GM19023 (cell line): ENCODE measurements around the gene OR10G2.
"Not testable (repeated sequence)": the region's sequence is repeated elsewhere in the genome, so short reads cannot be mapped to it uniquely, and the experiment has no call there.

Experiments
- ATAC-seq: cut with Tn5 transposase; IDR thresholded peaks from one replicate; pipeline ENCODE4 v1.9.1; 2021; ENCODE audit warnings: mild to moderate bottlenecking, moderate library complexity; ENCODE audit not compliant: unreplicated experiment

Gene OR10G2, protein sequence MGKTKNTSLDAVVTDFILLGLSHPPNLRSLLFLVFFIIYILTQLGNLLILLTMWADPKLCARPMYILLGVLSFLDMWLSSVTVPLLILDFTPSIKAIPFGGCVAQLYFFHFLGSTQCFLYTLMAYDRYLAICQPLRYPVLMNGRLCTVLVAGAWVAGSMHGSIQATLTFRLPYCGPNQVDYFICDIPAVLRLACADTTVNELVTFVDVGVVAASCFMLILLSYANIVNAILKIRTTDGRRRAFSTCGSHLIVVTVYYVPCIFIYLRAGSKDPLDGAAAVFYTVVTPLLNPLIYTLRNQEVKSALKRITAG

DNA sequence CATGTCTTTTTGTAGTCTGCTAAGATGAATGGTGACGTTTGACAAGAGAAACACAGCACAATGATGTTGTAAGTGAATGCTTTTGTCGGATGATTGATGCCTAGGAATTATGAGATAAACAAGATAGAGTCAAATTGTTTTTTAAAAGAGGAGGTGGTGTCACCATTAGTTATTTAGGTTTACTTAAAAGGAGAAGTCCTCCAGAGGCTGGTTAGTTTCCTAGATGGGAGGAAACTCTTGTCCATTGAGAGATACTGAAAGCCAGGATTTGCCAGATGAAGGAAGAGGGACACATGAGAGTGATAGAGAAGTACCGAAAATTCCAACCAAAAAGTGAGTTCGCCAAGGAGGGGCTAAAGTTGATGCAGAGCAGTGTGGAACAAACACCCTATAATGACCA is at the start of gene OR10G2:
TSS of gene OR10G2 (minus strand) at position 101 of the 400 bp plus-strand sequence. CDS start at position 3, 98 bp downstream.
- ATAC-seq = no peak

DNA sequence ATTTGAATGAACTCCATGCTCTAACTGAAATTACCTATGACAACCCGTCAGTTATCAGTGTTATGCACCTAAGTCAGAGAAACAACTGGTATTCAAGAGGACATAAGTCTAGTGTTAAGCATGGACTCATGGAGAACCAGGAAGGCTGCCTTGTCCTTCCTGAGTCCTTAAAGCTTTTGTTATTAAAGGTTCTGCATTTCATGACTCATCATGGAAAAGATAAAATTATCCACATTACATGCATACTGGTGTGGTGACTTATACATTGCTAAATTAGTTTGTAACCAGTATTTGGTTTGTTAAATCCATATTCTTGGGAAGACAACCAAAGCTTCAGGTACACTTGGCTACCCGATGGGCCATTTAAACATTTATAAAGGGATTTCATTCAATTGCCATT is 45.3 kb upstream of the OR10G2 start:
- no peak for ATAC-seq

DNA sequence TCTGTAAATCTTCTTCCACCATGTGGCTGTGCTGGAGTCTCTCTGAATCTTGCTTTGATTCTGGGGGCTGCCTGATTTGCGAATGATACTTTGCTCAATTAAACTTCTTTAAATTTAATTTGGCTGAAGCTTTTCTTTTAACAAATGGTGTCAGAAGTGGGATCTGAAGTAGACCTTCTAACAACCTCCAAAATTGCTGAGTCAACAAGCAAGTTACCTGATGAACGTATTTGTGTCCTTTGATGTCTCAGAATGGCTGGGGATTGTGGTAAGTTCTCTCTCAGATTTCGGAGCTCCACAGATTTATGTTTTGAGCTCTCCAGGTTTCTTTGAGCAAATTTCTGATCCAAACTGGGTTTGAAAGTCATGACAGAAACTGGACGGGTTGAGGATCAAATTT is 40.8 kb upstream of the OR10G2 start:
- no peak for ATAC-seq

DNA sequence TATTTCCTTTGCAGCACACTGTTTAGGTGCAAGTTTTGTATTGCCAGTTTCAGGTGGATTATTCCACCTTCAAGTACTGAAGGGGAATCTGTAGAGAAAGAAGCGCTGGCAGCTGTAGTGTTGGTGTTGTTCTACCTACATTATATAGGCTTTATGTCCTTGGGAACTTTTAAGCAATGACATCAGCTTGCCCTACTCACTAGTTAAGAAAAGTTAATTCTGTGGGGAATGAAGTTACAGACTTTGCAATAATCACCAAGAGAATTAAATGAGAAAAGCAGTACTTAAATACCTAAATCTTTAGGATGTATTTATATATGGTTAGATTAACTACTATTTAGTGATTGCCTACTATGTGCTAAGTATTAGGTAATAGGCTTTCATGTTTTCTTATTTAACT is 39.0 kb upstream of the OR10G2 start, which contains the start of gene OR4E1:
TSS of gene OR4E1 (minus strand) at position 101 of the 400 bp plus-strand sequence. CDS start 2,883 bp downstream, outside the sequence.
- no peak for ATAC-seq

DNA sequence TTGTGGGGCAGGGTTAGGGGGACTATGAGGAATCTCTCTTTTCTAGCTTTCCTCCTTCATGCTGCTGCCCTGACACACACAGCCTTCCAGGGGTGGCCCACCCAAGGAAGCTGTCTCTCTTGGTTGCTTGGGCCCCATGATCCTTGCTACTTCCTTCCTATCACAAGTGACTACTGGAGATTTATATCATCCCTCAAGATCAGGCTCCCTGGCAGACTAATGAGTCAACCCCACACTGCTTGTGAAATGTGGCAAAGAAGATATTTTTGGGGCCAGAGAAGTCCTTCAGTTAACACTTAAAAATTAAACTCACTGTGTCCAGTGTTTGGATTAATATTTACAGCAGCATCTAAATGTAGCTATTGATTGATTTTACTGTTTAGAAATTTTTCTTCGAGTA is 37.4 kb upstream of the OR10G2 start:
- ATAC-seq = no peak

DNA sequence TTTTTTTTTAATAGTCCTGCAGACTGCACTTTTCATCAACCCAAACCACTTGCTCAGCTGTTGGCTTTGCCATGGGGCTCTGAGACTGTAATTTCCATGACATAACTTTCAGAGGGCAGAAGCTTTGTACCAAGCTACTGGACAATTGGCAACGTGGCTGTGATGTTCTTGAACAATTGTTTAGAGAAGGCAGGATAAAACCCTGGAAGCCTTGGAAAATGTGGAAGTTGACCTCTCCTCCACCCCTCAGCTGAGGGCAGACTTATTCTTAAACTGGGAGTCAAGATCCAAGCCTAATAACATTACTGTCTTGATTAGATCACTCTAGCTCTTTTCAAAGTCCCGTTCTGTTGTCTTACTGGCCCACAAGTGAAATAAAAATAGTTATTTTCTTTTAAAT is 36.6 kb upstream of the OR10G2 start:
- ATAC-seq = no peak

DNA sequence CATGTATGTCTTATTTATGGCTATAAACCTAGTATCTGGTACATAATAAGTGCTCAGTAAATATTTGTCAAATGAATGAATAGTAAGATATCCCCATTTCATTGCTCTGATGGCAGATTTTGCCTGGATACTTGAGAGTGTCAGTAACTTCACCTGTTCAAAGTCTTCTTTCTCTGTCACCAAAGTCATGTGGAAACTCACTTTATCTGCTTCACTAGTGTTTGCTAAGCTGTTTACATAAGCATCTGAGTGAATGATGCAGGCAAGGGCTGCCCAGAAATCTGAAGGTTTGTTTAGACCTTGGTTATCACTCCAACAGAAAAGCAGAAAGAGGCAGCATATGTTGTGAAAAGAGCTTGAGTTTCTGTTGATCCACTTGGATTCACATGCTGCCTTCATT is 34.5 kb upstream of the OR10G2 start:
- ATAC-seq = no peak

DNA sequence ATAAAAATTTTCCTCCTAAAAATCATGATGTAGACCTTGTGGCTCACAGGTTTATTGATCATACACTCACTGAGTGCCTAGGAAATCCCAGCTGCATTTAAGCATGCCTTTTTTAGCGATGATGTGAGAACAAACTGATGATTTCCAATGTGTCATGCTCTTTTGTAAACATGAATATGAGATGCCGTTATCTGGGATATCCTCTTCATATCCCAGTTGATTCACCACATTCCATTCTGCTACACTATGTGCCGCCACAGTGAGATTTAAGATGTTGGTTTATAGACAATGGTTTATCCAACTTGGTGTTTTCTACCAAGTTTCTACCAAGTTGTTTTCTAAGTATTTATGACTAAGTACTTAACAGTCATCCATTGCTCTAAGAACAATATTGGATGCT is 33.6 kb upstream of the OR10G2 start:
- no peak for ATAC-seq

DNA sequence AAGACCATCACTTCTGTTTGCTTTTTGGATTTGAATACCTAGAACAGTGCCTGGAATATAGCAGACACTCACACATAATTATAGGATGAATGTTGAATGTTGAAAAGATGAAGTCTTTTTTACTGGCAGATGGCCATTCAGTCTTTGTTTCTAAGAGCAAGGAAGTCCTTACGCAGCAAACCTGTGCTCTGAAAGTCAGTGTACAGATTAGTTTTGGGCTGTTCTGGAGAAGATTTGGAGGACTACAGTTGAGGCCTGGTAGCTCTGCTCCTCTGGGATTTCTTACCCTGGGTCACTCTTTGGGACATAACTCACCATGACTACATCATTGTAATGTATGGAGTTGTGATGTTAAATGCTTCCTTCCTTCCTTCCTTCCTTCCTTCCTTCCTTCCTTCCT is 22.2 kb upstream of the OR10G2 start:
- no peak for ATAC-seq

DNA sequence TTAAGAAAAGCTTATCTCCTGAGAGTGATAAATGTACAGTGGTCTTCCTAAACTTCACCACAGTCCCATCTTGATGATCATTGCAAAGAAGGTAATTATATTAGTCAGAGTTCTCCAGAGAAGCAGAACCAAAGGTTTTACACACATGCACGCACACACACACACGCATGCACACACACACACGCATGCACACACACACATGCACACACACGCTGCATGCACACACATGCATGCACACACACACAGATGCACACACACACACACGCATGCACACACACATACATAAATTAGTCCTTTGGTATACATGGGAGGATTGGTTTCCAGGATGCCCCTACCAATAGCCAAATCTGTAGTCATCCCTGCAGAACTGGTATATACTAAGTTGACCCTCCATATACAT is 19.5 kb upstream of the OR10G2 start:
- no peak for ATAC-seq

DNA sequence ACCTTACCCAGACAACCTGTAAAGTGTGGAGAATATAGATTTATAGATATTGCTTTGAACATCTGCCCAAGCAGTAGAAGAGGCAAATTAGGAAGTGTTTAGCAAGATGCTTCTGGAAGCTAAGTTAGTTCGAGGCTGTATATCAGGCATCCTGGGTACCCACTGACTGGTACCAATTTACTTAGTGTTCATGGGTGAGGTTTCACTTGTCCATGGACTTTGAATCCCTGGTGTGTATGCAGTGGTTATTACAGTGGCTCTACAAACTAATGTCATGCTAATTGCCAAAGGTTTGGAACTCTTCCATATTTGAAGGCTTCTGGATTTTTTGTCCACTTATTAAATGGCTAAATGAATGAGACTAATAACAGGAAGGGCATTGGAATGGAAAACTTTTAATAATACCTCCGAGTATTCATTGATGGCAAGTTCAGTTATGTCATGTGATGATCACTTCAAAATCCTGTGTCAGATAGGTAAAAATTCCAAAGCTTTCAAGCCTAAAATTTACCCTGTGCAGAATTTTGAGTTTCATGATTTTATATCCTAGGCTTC is 18.7 kb upstream of the OR10G2 start, which contains the start of gene OR4E2:
TSS of gene OR4E2 (plus strand) at position 505 of the 555 bp plus-strand sequence. CDS start 11,248 bp downstream, outside the sequence.
- ATAC-seq = no peak

DNA sequence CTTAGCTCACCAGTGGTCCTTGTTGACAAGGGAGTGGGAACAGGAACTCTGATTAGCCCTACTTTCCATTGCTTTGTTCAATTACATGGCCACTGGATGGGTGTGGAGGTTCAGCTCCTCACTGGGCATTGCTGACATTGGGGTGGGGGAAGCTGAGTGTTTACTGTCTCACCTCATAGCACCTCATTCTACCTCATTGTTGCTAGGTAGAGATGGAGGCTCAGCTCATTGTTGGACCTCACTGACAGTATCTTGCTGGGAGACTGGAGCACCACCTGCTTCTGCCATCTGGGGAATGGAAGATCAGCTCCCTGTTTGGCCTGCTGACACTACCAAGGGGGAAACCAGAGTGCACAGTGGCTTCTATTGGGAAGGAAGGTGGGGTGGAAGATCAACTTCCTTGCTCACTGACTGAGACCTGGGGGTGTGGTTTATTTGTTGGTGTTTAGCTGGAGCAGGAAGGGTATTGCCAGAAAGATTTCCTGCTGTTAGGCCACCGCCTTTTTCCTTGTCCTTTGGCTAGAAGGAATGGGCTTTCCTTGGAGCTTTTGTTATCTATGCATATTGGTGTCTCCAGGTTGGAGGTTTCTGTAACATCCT is 17.6 kb upstream of the OR10G2 start:
- ATAC-seq = no peak

DNA sequence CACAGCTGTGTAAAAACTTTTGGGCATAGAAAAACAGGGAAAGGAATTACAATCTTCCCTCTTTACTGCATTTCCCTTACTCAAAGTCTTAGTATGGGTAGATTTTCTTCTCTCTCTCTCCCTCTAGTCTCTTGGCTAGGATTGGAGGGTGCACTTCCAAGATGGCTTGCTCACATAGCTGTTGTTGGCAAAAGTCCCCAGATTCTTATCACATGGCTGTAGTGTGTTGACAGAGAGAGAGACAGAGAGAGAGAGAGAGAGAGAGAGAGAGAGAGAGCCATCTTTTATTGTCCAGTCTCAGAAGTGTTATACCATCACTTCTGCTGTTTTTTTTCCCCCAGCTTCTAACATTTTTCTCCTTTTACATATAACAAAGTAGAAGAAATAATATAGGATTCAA is 12.6 kb upstream of the OR10G2 start:
- no peak for ATAC-seq

DNA sequence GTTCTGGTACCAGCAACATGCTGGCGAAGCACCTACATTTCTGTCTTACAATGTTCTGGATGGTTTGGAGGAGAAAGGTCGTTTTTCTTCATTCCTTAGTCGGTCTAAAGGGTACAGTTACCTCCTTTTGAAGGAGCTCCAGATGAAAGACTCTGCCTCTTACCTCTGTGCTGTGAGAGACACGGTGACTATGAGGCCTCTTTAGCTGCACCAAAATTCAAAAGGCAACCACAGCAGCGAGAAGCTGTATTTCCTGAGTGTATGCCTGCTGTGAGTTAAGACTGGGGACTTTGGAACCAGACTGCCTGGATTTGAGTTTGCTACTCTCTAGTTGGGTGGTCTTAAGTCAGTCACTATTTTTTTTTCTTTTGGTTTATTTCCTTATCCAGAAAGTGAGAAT is 8.7 kb upstream of the OR10G2 start:
- no peak for ATAC-seq

DNA sequence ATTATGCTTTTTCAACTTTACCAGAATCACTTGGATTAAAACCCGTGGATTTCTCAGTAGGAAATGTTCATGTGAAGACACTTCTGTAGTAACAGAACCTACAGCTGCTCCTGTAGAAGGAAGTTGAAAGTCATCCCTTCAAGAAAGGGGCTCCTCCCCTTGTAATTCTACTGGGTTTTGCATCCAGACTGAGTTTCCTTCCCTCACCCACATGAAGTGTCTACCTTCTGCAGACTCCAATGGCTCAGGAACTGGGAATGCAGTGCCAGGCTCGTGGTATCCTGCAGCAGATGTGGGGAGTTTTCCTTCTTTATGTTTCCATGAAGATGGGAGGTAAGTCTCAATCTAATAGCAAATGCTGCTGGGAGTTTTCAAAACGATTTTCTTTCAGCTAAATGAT is 7.9 kb upstream of the OR10G2 start:
- no peak for ATAC-seq

DNA sequence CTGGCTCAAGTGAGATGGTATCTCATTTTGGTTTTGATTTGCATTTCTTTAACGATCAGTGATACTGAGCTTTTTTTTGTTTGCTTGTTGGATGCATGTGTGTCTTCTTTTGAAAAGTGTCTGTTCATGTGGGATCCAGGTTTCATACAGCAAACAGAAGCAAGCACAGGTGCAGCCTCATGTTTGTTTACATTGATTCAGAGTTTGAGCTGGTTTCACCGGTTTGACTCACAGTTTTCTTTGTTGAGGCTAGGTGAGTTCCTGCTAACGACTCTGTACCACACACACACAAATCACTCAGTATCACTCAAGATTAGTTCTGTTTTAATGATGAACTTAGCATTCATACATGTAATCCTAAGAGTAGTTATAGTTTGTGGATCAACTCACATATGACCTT is 3.7 kb downstream of the OR10G2 start:
- ATAC-seq = no peak

DNA sequence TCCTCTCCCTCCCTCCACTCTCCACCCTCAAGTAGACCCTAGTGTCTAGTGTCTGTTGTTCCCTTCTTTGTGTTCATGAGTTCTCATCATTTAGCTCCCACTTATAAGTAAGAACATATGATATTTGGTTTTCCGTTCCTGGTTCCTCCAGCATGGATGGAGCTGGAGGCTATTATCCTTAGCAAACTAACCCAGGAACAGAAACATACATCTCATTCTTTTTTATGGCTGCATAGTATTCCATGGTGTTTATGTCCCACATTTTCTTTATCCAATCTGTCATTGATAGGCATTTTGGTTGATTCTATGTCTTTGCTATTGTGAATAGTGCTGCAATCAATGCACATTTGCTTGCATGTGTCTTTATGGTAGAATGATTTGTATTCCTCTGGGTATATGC is 4.2 kb downstream of the OR10G2 start:
- ATAC-seq = not testable (repeated sequence)

DNA sequence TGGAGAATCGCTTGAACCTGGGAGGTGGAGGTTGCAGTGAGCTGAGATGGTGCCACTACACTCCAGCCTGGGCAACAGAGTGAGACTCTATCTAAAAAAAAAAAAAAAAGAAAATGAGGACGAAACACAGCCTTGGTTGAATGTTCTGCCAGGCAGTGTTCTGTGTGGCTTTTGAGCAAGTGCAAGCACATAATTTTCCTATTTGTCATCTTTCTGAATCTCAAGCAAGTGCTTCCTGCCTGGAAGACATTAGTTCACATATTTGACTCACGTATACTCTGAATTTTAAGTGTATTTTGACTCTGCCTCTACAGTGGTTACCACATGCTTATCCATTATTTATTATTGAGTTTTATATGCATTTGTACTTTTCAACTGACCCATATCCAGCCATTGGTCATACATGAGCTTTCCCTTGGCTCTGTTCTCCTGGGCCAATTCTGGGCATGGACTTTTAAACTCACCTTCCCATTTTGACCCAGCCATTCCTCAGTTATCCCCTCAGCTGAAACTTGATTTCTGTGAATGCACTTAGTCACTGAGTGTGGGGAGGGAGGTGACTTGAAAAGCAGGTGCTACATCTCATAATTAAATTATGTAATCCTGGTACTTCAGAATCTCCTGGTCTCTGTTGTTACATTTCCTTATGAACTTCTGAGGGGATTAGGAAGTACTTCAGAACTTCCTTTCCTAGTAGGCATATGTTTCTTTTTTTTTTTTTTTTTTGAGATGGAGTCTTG is 8.1 kb downstream of the OR10G2 start:
- no peak for ATAC-seq

DNA sequence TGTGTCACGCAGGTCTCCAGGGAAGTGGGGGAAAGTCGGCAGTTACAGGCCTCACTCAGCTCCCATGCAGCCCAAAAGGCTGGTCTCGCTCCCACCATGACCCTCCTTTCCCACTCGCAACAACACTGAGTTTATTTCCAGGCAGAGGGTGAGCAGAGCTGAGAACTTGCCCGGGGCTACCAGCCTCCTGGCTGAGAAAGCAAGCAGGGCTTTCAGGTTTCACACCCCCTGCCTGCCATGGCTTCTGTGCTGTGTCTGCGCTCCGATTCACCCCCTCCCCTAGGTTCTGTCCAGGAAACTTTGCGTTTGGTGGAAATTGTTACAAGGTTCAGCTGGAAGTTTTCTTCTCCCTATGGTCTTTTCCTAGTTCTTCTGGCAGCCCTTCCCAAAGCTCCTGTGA is 17.1 kb downstream of the OR10G2 start:
- no peak for ATAC-seq

DNA sequence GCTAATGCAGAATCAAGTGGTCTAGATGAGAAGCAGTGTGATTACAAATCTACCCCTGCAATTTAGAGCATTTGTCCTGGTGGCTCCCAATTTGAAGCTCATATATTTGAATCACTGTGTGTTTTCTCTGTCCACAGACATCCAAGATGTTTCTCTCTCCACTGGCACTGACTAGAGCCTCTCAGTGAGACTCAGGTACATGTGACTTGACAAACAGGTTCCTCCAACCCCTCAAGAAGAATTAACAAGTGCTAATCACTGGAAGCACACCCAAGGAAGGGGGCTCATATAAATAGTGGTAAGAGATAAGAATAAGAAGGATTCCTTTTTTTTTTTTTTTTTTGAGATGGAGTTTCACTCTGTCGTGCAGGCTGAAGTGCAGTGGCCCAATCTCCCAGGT is 20.5 kb downstream of the OR10G2 start:
- no peak for ATAC-seq

DNA sequence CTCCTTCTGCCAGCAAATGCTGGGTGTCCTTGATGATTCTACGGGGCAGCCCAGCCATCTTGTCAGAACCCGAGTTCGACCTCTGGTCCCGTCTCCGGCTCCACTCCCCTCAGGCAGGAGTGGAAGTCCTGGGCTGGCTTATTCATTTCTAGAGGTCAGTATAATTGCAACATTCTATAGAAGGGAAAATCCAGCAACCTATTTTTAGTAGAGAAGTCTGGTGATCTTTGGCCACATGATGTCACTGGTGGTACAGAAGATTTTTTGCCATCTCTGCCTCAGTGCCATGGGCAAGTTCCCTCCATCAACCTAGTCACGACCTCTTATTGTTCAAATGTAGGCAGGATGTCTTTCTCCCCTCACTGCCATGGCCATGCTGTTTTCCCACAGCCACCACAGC is 22.4 kb downstream of the OR10G2 start:
- no peak for ATAC-seq

DNA sequence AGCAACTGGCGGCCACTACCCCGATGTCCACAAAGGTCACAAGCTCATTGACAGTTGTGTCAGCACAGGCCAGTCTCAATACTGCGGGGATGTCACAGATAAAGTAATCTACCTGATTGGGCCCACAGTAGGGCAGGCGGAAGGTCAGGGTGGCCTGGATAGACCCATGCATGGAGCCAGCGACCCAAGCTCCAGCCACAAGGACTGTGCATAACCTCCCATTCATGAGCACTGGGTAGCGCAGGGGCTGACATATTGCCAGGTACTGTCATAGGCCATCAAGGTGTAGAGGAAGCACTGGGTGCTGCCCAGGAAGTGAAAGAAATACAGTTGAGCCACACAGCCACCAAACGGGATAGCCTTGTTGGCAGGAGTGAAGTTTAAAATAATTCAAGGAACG is 32.6 kb downstream of the OR10G2 start:
- ATAC-seq = not testable (repeated sequence)
